Germinal center (tissue), 1 donor: Measurements from ENCODE around the gene NEU2.
"Not testable (repeated sequence)": the region's sequence is repeated elsewhere in the genome, so short reads cannot be mapped to it uniquely, and the experiment has no call there.

Source experiments
- DNase-seq: peaks from one replicate; pipeline ENCODE4 v3.0.0; 2012; ENCODE audit warnings: mixed read lengths, low spot score

NEU2 gene

GRCh38 chr2:233056961-233057605 lies 24.6 kb downstream of the NEU2 start:
- DNase-seq = no peak

- no peak for DNase-seq
Observed at GRCh38 chr2:233058717-233059546, 26.5 kb downstream of the NEU2 start.

DNA sequence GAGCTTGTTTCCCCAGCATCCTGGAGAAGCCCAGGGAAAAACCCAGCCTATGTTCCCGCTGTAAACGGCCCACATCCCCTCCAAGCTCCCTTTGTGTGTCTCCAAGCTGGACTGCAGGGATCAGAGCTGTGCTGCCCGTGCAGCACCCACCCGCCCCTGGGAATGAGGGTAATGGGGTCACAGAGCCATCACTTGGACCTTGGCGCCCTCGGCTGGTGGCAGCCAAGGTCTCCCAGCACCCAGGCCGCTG lies 27.0 kb downstream of the NEU2 start:
- DNase-seq = no peak

GRCh38 chr2:233059797-233060500 lies 27.5 kb downstream of the NEU2 start, which contains the start of gene INPP5D:
INPP5D (plus strand) TSS chr2:233060342; CDS start chr2:233060479, 137 bp downstream.
- DNase-seq = peak; percentile 80

DNA sequence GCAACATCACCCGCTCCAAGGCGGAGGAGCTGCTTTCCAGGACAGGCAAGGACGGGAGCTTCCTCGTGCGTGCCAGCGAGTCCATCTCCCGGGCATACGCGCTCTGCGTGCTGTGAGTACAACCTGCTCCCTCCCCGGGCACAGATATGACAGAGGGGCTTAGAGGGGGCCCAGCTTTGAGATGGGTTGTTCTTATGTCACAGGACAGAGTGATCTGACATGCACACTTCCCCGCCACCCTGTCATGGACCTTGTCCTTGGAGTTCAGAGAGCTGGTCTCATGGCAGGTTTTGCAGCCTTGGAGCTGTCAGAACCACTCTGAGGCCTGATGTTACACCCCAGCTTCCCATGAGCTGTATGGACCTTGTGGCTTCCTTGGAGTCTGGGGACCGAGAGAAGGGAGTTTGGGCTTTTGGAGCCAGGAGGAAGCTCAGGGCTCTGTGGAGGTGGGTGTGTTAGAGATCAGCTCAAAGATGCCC lies 28.1 kb downstream of the NEU2 start:
- DNase-seq = no peak

GRCh38 chr2:233060980-233061590 lies 28.6 kb downstream of the NEU2 start:
- DNase-seq = peak; percentile 78

GRCh38 chr2:233061591-233062450 lies 29.3 kb downstream of the NEU2 start:
- DNase-seq = no peak

- no peak for DNase-seq
Observed at GRCh38 chr2:233062451-233062850, 30.0 kb downstream of the NEU2 start.

- DNase-seq = no peak
Observed at GRCh38 chr2:233062946-233063268, 30.4 kb downstream of the NEU2 start.

GRCh38 chr2:233063269-233063975 lies 30.9 kb downstream of the NEU2 start:
- DNase-seq = peak; percentile 75

DNA sequence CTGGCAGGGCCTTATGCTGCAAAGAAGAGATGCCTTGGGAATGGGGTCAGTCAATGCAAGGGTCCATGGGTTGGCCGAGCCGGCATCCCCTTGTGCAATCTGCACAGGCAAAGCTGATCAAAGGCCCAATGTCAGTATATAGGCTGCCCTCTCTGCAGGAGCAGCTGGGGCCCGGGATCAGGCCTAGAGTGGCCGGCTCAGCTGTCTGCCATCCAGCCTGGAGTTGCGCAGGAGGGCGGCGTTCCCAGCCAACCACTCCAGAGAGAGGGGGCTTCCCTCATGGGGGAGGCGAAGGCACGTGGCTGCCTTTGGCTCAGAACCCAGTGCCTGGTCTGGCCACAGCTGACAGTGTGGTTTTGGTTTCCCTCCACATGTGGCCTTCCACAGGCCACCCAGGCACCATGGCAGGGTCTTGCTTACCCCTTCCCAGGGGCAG lies 31.5 kb downstream of the NEU2 start:
- DNase-seq = no peak

DNA sequence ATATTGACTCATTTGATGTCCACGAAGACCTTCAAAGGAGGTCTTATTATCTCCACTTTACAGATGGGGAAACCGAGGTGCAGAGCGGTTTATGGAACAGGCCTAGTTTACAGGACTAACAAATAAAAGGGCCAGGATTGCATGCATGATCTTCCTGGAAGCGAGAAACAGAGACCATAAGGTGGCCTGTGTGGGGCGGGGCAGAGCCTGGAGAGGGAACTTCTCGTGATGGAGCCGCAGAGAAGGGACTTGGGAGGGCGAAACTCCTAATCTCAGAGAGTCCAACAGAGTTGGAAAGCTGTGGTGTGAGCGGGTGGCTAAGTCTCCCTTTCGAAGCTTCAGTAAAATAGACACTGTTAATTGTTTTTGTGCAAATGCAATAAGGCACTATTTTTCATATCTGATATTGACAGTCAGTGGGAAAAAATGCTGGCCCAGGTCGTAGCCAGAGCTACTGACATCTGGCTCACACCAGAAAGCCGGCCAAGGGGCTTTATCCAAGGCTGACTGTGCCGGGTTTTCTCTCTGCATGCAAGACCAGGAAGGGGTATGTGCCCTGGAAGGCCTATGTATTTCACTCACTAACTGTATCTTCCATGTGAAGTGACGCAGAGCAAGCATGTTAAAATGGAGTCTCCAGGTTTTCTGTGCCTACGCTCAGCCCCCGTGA lies 32.2 kb downstream of the NEU2 start:
- DNase-seq = no peak

DNA sequence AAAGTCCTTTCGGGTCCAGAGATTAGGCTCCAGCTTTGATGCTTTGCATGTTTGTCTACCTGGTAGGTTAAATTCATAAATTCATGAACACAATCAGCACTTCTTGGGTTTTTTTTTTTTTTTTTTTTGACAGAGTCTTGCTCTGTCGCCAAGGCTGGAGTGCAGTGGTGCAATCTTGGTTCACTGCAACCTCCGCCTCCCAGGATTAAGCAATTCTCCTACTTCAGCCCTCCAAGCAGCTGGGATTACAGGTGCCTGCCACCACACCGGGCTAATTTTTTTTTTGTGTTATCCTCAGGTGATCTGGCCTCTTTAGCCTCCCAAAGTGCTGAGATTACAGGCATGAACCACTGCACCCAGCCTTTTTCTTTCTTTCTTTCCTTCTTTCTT lies 32.7 kb downstream of the NEU2 start:
- DNase-seq = not testable (repeated sequence)

- no peak for DNase-seq
Observed at GRCh38 chr2:233065954-233066470, 33.5 kb downstream of the NEU2 start.

- DNase-seq = peak; percentile 59
Observed at GRCh38 chr2:233068762-233069418, 36.4 kb downstream of the NEU2 start.

DNA sequence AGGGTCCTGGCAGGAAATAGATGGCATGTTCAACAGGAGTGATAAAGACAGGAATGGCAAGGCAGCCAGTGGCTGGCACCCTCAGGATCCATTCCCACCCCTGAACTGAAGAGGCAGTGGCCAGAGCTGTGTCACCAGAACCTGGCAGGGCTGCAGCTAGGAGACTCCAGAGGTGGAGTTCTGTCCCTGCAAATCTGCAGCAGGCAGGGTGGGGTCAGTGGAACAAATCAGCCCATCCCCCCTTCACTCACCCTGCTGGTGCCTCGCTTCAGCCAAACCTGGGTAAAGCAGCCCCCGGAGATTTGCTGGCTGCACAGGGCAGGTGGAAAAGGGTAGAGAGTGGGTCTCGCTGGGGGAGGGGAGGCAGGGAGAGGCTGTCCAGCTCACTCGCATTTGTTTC lies 40.4 kb downstream of the NEU2 start:
- DNase-seq = no peak

DNA sequence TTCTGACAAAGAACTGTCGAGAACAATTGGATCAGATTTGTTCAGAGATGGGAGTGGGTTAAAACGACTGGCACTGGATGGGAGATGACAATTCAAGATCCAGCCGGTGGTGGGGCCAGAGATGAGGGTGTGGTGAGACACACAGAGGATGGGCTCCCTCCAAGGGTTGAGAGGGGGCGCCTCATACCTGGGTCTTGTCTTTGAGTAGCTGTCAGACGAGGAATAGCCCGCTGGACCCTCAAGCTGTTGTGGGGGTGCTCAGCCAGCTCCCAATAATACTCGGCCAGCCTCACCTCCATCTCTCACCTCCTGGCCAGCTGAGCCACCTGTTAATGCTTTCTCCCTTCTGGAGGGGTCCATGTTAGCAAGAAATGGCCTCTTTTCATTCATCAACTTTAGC lies 41.6 kb downstream of the NEU2 start:
- DNase-seq = no peak

GRCh38 chr2:233075141-233075965 lies 42.9 kb downstream of the NEU2 start:
- DNase-seq = peak; percentile 47

- DNase-seq = peak; percentile 78
Observed at GRCh38 chr2:233075966-233076339, 43.5 kb downstream of the NEU2 start.
